GM19193 (cell line): ENCODE results near the gene ZMYM4.

Experiments used
- POLR2A ChIP-seq: IDR thresholded peaks from 4 replicates; pipeline ENCODE4 v1.6.1; 2011; ENCODE audit not compliant: insufficient read depth, insufficient read length; ENCODE audit errors: extremely low read depth

ZMYM4 gene

DNA sequence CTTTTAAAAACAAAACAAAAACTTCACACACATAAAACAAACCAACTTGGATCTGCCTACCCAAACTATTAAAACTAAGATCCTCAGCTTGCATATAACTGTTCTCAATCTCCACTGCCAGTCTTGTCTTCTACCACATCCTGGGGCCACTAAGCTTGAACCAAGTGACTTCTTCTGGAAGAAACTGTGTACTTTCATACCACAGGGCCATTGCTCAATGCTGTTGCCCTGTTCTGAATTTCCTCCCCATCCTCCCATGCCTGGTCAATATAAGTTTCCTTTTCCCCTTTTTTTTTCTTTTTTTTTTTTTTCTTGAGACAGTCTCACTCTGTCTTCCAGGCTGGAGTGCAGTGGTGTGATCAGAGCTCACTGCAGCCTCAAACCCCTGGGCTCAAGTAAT, 178.8 kb downstream of the ZMYM4 start:
- no peak for TF ChIP-seq POLR2A

DNA sequence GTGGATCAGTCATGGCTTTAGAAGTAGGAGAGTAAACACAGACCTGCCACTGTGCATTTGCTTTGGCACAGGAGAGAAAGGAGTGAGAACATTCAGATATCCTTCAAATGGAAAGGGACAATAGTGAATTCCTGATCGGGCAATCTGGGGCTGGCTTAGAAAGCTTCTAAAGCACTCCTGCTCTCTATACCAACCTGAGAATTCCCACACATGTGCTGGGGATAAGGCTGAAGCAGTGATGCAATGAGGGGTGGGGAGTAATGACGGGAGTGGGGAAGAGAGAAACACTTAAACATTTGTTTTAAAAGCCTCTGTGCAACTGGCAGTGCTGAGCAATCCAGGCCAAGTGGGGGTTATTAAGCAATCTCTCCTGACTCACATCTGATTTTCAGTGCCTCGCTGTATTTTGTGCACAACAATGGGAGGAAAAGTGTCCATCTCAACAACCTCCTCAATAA, 179.9 kb downstream of the ZMYM4 start:
- TF ChIP-seq POLR2A = no peak

DNA sequence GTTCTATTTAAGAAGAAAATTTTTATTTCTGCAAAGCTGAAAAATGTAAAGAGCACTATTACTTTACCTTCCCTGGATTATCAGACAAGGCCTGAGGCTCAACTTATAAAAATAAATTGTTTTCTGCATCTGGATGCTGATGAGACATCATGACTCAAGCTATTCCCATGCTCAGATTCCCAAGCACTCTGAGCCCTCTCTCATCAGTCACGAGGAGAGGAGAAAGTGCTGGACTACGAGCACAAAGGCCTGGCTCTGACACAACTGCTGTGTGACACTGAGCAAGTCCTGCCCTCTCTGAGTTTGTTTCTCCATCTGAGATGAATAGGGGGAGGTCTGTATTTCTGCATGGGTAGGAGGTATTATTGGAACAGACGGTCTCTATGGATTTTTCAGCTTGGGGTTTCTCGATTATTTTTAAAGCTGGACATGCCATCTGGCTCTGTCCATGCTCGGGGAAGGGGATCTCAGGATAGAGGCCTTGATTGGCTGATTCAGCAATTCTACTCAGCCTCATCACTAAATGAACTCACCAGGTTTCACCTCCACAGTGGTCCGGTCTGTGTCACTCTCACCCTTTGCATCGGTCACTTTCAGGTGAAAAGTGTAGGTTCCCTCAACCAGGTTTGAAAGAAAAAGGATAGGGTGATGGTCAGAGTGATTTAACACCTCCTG, 181.0 kb downstream of the ZMYM4 start:
- no peak for TF ChIP-seq POLR2A

DNA sequence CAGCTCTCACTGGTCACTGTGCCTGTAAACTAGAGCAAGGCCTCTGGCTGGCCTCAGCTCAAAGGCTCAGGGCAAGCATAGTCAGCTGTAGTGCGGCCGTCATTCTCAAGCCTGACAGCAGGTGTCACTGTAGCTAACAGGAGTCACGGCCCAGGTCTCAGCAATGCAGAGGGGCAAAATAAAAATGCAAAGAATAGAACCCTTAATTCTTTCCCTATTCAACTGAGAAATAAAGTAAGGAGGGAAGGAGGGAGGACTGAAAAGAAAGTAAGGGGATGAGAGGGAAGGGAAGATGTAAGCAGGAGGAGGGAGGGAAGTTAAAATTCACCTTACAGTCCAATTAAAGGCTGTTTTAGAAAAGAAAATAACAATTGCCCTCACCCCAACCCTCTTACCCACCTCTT, 182.6 kb downstream of the ZMYM4 start:
- no peak for TF ChIP-seq POLR2A

DNA sequence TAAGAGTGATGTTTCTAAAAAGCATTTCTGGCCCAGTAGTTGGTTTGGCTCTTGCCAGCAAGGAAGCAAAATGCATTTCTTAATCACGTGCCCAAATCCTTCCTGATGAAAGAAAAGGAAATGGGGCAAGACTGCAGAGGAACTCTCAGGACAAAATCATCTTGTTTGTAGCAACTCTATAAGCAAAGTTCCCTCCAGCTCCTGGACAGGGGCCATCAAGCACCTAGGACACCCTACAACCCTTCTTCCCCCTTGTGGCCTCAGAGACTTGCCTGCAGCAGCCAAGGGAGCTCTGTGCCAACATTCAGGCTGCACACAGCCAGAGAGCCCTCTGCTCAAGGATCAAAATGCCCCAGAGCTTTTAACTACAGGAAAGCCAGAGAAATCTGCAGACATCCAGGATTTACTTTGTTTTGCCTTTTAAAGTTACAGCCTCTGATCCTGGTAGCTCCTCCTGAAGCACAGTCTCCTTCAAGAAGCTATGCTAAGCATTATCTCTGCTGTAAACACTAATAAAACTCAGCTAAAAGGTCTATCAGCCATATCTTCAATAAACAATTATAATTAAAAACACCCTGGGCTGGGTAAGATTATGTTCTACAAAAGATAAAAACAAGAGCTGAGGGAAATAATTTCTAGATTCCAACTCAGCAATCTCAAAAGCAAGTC, 183.7 kb downstream of the ZMYM4 start:
- no peak for TF ChIP-seq POLR2A

DNA sequence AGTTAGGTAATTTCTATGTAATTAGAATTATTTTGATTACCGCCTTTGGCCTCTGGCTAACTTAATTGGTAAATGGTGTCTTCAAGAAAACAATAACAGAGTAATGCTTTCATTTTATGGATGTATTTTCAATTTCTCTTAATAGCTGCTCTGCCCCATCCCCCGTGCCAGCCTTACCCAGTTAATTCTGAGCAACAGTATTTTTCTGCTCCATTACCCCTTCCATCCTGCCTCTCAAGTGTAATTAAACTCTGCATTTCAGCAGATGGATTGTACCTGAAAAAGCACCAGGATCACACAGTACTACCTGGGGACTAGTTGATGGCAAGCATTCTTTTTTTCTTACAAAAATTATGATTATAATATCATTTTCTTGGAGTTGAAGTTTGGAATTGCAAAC, 184.5 kb downstream of the ZMYM4 start:
- no peak for TF ChIP-seq POLR2A

DNA sequence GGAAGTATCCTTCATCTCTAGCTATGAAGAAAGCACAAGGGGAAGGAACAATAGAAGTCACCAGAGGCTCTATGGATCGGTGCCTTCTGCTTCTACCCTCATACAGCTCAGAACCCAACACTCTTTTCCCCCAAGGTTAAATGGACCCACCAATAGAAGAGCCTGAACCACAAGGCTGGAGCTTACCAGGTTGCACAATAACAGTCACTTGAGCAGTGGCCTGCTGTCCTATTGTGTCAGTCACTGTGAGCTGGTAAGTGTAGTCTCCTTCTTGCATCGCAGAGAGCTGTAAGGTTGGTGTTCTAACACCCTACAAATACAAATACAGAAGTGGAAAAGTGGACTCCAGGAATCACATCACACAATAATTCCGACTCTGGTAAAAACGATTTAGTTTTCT, 185.7 kb downstream of the ZMYM4 start:
- TF ChIP-seq POLR2A = no peak

DNA sequence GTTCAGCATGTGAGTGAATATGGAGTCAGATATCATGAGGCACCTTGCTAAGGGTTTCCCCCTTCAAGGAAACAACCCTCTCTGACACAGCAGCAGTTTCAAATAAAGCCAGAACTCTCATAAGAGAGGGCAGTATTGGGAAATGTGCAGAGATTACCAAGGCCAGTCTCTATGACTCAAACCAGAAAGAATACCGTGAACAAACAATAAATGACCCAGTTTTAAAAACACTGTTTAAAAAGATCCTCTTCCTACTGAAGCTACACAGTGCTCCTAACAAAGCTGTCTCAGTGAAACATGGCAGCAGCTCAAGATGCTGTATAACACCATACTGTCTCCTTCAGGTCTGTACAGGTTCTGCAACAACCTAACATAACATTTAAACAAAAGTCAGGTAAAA, 186.1 kb downstream of the ZMYM4 start:
- no peak for TF ChIP-seq POLR2A

DNA sequence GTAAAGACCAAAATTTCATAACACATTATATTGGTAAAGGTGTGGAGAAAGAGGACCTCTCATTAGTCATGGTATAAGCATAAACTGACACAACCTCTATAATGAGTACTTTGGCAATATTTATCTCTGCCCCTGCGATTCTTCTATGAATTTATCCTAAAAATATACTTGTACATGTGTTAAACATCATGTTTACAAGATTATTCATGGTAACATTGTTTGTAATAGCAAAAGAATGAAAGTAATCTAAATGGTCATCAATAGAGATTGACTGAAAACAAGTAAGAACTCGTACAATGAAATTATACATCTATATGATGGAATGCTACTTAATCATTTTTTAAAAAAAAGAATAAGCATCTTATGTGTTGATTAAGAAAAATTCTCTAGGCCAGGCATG, 192.3 kb downstream of the ZMYM4 start:
- TF ChIP-seq POLR2A = no peak

DNA sequence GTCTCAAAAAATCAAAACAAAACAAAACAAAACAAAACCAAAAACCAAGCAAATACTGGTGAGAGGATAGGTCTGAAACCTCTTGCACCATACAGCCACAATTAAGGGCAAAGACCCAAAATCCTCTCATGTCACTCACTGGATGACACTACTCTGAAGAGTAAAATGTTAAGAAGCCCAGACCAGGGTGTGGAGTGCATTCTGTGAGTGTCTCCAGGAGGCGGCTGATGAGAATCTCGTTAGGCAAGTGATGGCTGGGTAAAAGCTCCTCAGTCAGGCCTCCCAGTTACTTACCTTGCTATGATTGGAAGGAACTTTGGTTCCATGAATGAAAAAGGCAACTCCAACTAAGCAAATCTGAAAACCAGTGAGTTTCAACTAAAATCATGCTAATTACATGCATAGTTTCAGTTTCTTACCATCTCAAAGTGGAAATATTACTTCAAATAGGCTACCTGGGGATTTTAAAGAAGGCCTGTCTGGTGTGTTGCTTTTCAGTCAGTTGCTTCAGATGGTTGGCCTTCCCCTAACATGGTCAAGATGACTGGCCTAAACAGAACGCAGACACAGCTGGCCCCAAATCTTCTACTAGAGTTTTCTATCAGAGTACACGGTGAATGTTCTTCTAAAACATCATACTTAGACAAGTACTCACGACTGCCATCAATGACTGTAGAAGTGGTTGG, 193.6 kb downstream of the ZMYM4 start:
- TF ChIP-seq POLR2A = no peak

DNA sequence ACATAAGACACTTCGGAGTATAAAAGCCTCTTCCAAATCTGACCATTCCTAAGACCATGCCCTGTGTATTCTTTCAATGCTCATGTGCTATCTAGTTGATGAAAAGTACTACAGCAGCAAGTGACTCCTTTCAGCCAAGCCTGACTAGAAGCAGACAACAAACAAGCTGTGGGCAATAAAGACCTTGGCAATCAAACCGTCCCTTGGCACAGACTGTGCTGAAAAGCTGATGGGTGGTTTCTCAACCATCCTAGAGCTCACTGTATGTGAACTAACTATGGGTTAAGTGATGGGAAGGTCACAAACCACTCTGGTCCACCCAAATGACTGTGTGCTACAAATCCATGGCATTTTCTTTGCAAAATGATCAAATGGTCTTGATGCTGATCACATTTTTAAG, 194.7 kb downstream of the ZMYM4 start:
- no peak for TF ChIP-seq POLR2A

DNA sequence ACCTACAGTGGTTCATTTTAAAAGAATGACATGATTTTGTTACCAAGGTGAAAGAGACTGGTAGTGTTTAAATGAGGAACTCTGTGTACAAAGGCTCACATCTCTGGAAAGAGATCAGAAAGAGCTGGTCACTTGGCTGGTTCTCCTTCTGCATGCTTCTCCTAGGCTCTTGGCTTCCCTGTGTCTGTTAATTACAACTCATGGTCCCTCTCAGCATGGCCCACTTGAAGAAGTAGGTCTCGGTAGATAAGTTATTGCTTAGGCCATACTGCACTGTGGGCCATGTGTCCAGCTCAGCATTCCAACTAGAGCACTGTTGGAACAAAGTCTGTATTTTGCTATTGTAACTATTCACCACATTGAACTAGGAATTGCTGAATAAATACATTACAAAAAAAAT, 197.6 kb downstream of the ZMYM4 start:
- no peak for TF ChIP-seq POLR2A

DNA sequence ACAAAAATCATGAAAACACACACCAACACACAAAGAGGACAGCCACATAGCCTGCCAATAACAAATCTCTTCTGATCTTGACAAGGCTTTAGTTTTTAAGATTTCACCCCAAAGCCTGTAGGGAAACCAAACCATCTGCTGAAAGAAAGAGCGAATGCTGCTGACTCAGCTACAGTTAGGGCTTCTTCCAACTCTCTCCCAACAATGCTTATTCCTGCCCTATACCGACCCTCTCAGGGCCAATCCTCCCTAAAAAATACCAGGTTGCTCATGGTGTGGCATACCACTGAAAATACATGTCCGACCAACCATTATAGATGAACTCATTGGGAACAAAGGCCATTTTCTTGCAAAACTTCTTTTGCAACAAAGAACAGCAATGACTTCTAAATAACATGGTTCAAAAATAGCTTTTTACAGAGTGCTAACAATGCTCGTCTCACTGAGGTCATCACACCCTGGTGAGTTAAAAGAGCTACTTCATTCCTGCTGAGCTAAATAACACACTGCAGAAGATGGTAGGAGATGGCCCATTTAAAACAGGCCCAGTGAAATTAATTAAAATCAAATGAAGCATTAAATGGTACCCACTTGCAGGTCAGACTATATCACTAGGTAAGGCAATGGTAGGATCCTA, 202.6 kb downstream of the ZMYM4 start:
- TF ChIP-seq POLR2A = no peak
